EL (cell line): ENCODE measurements around the gene PLCD1.
A peak's percentile ranks its signal among the peaks of the same experiment; 100 is the strongest.
"Not testable (repeated sequence)": the region's sequence is repeated elsewhere in the genome, so short reads cannot be mapped to it uniquely, and the experiment has no call there.

Experiments
- DNase-seq: peaks from one replicate; pipeline ENCODE4 v3.0.0-alpha.2; 2016

Gene PLCD1

GRCh38 chr3:37997791-37998370, 31.6 kb downstream of the PLCD1 start:
- DNase-seq, result no peak

GRCh38 chr3:37997342-37997741, 32.1 kb downstream of the PLCD1 start:
- DNase-seq, result no peak

DNA sequence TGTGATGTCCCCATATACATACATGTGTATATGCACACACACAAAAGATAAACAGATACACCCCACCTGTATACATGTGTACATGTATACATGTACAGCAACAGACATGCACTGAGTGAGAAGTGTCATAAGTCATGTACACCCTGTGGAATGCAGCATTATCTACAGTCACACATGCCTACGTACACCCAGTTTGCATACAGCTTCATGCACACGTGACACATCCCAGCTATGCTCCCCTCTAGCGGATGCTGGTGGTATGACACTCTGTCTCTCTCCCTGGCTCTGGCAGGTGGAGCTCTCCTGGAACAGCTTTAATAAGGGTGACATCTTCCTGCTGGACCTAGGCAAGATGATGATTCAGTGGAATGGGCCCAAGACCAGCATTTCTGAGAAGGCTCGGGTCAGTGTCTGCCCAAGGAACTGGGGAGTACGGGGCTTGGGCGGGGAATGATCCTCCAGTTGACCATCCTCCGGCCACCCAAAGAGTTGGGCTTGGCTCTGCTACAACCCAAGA, 32.6 kb downstream of the PLCD1 start:
- DNase-seq, result peak; percentile 76

DNA sequence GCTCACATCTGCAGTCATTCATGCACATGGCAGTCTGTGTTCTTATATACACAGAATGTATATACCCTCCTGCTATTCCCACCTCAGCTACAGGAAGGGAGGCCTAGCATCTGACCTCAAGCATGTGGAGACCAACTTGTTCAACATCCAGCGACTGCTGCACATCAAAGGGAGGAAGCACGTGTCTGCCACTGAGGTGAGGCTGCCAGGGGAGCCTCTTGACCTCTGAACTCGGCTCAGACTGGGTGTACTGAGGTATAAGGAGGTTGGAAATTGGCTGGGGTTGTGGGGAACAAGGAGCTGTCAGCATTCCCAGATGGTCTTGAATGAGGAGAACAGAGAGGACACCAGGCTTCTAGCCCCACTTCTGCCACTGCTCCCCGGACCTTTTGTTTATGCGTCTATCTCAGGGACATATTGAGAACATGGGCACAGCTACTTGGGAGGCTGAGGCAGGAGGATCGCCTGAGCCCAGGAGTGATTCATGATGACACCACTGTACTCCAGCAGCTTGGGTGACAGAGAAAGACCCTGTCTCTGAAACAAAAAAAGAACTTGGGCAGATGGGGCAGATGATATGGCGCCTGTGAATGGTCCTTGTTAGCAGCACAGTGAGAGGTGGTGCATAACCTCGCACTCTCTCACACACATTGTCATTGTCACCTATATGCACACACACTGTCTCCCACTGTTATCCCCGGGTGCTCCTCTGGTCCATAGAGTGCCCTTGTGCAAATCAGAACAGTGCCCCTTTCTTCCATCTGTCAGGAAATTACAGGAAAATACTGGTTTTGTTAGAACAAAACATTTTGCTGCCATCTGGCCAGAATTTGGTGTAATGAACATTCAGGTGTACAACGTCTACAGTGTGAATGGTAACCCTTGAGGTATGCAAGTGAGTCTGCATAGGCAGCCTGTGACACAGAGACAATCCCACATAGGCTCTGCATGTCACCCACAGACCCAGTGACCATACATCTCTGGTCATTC, 33.5 kb downstream of the PLCD1 start:
- no peak for DNase-seq

GRCh38 chr3:37994639-37994972, 34.8 kb downstream of the PLCD1 start:
- no peak for DNase-seq

DNA sequence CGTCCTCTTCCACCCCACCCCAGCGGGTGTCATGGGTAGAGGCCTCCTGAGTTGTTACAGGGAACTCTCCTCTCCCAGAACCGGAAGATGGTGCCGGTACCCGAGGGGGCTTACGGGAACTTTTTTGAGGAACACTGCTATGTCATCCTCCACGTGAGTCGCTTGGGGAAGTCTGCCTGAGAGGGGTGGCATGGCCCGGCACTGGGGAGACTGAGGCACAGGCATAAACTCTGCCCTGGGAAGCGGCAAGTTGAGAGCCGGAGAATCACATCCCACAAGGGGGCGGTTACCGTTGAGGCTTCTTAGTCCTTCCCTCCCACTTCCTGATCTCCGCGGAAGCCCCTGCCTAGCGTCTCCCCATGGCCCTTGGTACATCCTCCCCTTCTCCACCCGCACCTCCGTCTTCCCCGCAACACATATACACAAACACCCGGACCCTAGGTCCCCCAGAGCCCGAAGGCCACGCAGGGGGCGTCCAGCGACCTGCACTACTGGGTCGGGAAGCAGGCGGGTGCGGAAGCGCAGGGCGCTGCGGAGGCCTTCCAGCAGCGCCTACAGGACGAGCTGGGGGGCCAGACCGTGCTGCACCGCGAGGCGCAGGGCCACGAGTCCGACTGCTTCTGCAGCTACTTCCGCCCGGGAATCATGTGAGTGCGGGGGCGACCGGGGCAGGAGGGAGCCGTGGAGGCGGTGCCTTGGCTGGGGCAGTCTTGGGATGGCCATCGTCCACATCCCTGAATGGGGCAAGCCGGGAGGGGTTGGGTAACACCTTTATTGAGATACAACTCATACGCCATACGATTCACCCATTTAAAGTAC, 35.4 kb downstream of the PLCD1 start:
- DNase-seq, result peak; percentile 86

- no peak for DNase-seq
Observed at GRCh38 chr3:37993460-37993819, 36.0 kb downstream of the PLCD1 start.

DNA sequence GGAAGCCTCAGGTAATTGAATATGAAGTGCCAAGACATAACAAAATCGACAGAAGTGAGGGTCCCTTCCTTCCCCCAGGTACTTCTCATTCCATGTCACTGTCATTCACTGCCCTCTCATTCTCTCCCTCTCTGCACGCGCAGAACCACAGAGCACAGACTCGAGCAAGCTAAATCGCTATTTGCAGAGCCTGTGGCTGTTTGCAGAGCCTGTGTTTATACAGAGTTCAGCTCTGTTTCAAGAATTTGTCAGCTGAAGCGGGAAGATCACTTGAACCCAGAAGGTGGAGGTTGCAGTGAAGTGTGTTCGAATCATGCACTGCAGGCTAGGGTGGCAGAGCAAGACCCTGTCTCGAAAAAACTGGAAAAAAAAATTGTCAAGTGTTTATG, 36.4 kb downstream of the PLCD1 start:
- no peak for DNase-seq

- DNase-seq, result no peak
Observed at GRCh38 chr3:37992271-37993066, 37.0 kb downstream of the PLCD1 start.

DNA sequence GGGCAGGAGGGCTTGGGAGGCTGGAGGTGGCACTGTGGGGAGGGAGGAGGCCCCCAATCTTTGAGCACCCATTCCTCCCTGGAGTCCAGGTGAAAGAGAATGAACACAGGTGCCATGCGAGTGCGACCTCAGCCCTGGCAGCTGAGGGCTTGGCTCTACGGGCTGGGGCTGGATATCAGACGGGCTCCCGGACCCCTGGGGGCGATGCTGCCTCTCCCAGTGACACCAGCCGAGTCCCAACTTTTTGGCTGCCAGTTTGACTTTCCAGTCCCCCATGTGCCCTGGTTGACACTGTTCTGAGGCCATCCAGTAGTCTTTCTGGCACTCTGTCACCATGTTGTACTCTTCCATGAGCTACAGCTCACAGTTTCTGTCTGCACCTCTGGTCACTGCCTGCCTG, 37.6 kb downstream of the PLCD1 start:
- DNase-seq, result no peak

DNA sequence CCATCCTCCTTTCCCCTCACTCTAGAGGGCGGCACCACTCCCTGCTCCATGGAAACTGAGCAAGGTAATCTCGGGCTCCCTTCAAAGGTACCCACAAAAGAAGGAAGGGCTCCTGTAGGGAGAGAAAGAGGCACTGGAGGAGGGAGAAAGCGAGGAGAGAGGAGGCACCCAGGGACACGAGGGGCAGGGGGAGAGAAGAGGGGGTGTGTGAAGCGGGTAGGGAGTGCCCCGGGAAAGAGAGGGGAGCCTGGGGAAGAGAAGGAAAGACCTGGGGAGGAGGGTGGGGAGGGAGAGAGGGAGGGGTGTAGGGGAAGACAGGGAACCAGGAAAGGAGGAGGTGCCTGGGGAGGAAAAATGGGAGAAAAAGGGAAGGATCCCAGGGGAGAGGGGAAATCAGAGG, 38.3 kb downstream of the PLCD1 start:
- no peak for DNase-seq

GRCh38 chr3:37990527-37990926, 38.9 kb downstream of the PLCD1 start, which contains the start of gene VILL:
TSS of gene VILL (plus strand) at chr3:37990786. CDS start at chr3:37993673, 2,887 bp downstream.
- no peak for DNase-seq

DNA sequence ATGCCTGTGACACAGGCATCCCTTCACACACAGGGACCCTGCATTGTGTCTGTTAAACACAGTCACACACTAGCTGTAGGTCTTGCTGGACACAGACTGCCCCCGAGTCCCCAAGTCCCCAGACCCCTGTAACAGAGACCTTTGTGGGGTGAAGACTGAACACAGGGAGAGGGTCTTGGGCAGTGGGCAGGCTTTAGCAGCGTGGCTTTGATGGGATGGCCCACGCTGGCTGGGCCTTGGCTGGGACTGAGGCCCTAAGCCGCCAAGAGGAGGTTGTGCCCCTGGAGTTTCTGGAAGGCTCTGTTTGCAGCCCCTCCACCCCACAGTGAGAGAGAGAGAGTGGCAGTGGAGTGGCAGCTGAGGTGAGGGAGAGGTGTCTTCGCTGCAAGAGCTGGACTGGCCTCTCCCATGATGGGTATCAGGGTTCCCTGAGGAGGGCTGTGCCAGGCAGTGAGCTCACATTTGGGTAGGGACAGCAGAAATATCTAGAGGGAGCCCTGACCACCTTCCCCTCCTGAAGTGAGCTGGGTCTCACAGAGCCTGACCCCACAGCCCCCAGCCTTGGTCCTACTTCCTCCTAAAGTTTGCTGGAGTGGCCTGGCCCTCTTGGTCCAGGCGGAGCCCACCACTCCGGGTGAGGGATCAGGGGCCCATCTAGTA, 39.5 kb downstream of the PLCD1 start:
- no peak for DNase-seq

GRCh38 chr3:37988931-37989525, 40.4 kb downstream of the PLCD1 start:
- no peak for DNase-seq

GRCh38 chr3:37988376-37988775, 41.1 kb downstream of the PLCD1 start:
- not testable (repeated sequence) for DNase-seq

- DNase-seq, result no peak
Observed at GRCh38 chr3:37987751-37988179, 41.7 kb downstream of the PLCD1 start.

DNA sequence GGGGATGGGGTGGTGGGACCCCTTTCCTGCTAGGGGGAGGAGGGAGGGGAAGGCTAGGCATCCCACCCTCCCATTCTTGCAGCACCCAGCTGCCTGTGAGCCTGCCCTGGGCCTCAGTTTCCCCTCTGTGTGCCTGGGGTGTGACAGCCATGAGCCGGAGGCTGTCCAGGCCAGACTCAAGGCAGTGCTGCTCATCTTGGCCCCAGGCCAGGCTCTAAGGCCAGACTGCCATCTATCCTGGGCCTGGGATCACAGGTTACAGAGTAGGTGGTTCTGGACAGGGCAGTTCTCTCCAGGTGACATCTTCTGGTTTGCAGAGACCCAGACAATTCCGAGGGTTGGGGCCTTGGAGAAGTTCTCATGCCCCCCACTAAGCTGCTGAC, 42.1 kb downstream of the PLCD1 start:
- DNase-seq, result no peak

DNA sequence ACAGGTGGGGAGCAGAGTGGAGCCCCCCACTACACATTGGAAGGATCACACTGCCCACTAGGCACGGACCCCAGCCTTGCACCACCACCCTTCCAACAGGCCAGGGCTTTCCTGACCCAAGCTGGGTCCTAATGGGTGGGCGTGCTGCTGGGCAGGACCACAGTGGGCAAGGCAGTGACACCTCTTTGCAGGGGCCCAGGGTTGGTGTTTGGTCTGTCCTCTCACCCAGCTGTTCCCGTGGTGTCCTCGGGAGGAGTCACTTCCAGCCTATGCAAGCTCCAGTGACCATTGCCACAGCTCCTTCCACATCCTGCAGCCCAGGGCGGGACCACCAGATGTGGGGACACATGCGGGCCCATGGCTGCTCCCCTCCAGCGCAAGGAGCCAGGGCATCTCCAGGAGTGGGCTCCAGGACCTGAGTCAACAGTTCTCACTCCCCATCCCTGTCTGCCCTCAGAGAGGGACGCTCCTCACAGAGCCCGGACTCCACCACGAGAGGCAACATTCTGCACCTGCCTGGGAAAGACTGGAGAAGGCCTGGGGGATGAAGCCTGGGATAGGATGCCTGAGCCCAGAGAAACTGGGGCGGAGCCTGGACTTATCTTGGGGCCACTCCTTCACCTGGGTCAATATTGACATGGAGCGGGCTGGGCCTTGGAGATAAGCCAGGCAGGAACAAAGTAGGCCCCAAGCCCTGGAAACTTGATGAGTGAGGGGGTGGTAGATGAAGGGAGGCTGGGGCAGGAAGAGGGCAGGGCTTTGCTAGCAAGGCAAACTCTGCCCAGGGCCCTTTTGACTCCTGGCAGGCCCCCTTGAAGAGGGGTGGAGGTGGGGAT, 42.7 kb downstream of the PLCD1 start:
- no peak for DNase-seq

GRCh38 chr3:37985637-37986320, 43.7 kb downstream of the PLCD1 start:
- no peak for DNase-seq

- no peak for DNase-seq
Observed at GRCh38 chr3:37984596-37984995, 44.8 kb downstream of the PLCD1 start.
